Activated CD8-positive, alpha-beta T cell treated with anti-CD3 and anti-CD28 coated beads for 36 hours (primary cell): ENCODE data around the gene AMOT. TPM values are rescaled to one million over a fixed set of nuclear protein-coding genes. Genes with fewer than 3 reads are reported as not detected.

Experiments used
- ATAC-seq: fragments of 200-7000 bp; cut with Tn5 transposase; one replicate; pipeline ENCODE4 v1.10.0; 2021; ENCODE audit warnings: mild to moderate bottlenecking, moderate library complexity
- CTCF ChIA-PET: fragments of 350-600 bp; sonication (Branson Sonifier 250); formaldehyde crosslinking; loops from one replicate; lab custom pipeline; 2021; ENCODE audit warnings: antibody characterized with exemption; lab: Charles Lee
- POLR2A ChIA-PET: fragments of 350-600 bp; sonication (Branson Sonifier 250); formaldehyde crosslinking; loops from one replicate; lab custom pipeline; 2021; ENCODE audit warnings: antibody characterized with exemption; lab: Charles Lee
- DNase-seq: peaks from one replicate; pipeline ENCODE4 v3.0.0-alpha.2; 2020
- H3K27ac Mint-ChIP-seq: one replicate; pipeline ENCODE4 v1.8.0; 2021; ENCODE audit warnings: mild to moderate bottlenecking, mixed read lengths
- H3K27me3 Mint-ChIP-seq: one replicate; pipeline ENCODE4 v1.8.0; 2021; ENCODE audit warnings: mixed read lengths
- H3K36me3 Mint-ChIP-seq: one replicate; pipeline ENCODE4 v1.8.0; 2021; ENCODE audit warnings: low read depth, mixed read lengths
- H3K4me1 Mint-ChIP-seq: one replicate; pipeline ENCODE4 v1.8.0; 2021; ENCODE audit warnings: low read depth, mixed read lengths
- H3K4me3 Mint-ChIP-seq: one replicate; pipeline ENCODE4 v1.8.0; 2021; ENCODE audit warnings: mild to moderate bottlenecking, moderate library complexity, mixed read lengths
- H3K9me3 Mint-ChIP-seq: one replicate; pipeline ENCODE4 v1.8.0; 2021; ENCODE audit warnings: mixed read lengths
- CTCF ChIP-seq: fragments of 200-600 bp; IDR thresholded peaks from one replicate; pipeline ENCODE4 v1.8.0; 2022; ENCODE audit warnings: antibody characterized with exemption, mild to moderate bottlenecking
- intact Hi-C: fragments of 100-400 bp; cut with micrococcal nuclease; formaldehyde crosslinking; loops from one replicate; pipeline ENCODE4 v1.10.0; 2022
- total RNA-seq, 2 experiments: library from RNA; stranded (reverse); gene quantifications; one replicate each; pipeline ENCODE4 v1.2.3, GENCODE V29; 2021

AMOT gene
- total RNA-seq, 2 experiments from 2014 or later = 1.1 to 1.8 TPM

GRCh38 chrX:112759512-112759911 lies 81.1 kb downstream of the AMOT start:
- Mint-ChIP-seq H3K9me3 (no peaks in the 10 kb centered on the region), H3K27me3 (no peaks in the 10 kb centered on the region), H3K4me1 (no peaks in the 10 kb centered on the region), H3K4me3 (no peak overlapping the region), H3K27ac (no peak overlapping the region), H3K36me3 (no peaks in the 10 kb centered on the region)
- DNase-seq (no peak), ATAC-seq (no peak)
- intact Hi-C loops = no loop called here
- no peak for TF ChIP-seq CTCF
- ChIA-PET POLR2A (no interaction called here), CTCF (no interaction called here)

GRCh38 chrX:112757946-112758345 lies 82.7 kb downstream of the AMOT start:
- ATAC-seq (no peak), DNase-seq (no peak)
- Mint-ChIP-seq H3K36me3 (no peaks in the 10 kb centered on the region), H3K4me1 (no peaks in the 10 kb centered on the region), H3K27ac (no peak overlapping the region), H3K9me3 (no peaks in the 10 kb centered on the region), H3K4me3 (no peak overlapping the region), H3K27me3 (no peaks in the 10 kb centered on the region)
- TF ChIP-seq CTCF = no peak
- ChIA-PET CTCF (no interaction called here), POLR2A (no interaction called here)
- intact Hi-C loops = no loop called here

GRCh38 chrX:112753116-112753515 lies 87.5 kb downstream of the AMOT start:
- Mint-ChIP-seq H3K27ac (no peak overlapping the region), H3K4me1 (no peaks in the 10 kb centered on the region), H3K9me3 (no peaks in the 10 kb centered on the region), H3K27me3 (no peaks in the 10 kb centered on the region), H3K4me3 (no peak overlapping the region), H3K36me3 (no peaks in the 10 kb centered on the region)
- no peak for TF ChIP-seq CTCF
- ChIA-PET CTCF (no interaction called here), POLR2A (no interaction called here)
- DNase-seq (no peak), ATAC-seq (no peak)
- intact Hi-C loops = no loop called here

GRCh38 chrX:112751076-112751475 lies 89.6 kb downstream of the AMOT start:
- DNase-seq (no peak), ATAC-seq (no peak)
- no peaks in the 10 kb centered on the region for H3K36me3 Mint-ChIP-seq
- CTCF ChIA-PET = no interaction called here
- POLR2A ChIA-PET = no interaction called here
- no peak overlapping the region for H3K27ac Mint-ChIP-seq
- no peak for TF ChIP-seq CTCF
- H3K4me3 Mint-ChIP-seq = no peak overlapping the region
- intact Hi-C loops = no loop called here
- H3K9me3 Mint-ChIP-seq = no peaks in the 10 kb centered on the region
- no peaks in the 10 kb centered on the region for H3K4me1 Mint-ChIP-seq
- no peaks in the 10 kb centered on the region for H3K27me3 Mint-ChIP-seq

GRCh38 chrX:112746812-112747595 lies 93.6 kb downstream of the AMOT start:
- H3K9me3 Mint-ChIP-seq = no peaks in the 10 kb centered on the region
- intact Hi-C loops = no loop called here
- DNase-seq (no peak), ATAC-seq (no peak)
- ChIA-PET CTCF (no interaction called here), POLR2A (no interaction called here)
- no peak overlapping the region for H3K27ac Mint-ChIP-seq
- H3K4me3 Mint-ChIP-seq = no peak overlapping the region
- no peaks in the 10 kb centered on the region for H3K4me1 Mint-ChIP-seq
- no peaks in the 10 kb centered on the region for H3K36me3 Mint-ChIP-seq
- no peaks in the 10 kb centered on the region for H3K27me3 Mint-ChIP-seq
- no peak for TF ChIP-seq CTCF
